Measurements from ENCODE around the gene PIGP. TPM values are rescaled to one million over a fixed set of nuclear protein-coding genes. Genes with fewer than 3 reads are reported as not detected.

PIGP gene
- total and polyA plus RNA-seq, 9 of the 15 experiments (the other 6 are each of a cell fraction or from before 2014, with no cell fraction given) = 18.3 to 122 (median 35.6) TPM

GRCh38 chr21:37085726-37086125, 12.9 kb upstream of the PIGP start (continued):
- TF ChIP-seq ZFP36 (IDR thresholded peaks at IDR 0.05; ENCODE audit: low read depth, low read length, partially characterized antibody) (no peak), MIER1 (IDR thresholded peaks at IDR 0.05; ENCODE audit: low read depth) (no peak), ZNF324 (CRISPR knock-in tag; IDR thresholded peaks at IDR 0.05) (no peak), ZNF592 (IDR thresholded peaks at IDR 0.05) (no peak), ID3 (CRISPR knock-in tag; IDR thresholded peaks at IDR 0.05) (no peak), ID3 (tag; IDR thresholded peaks at IDR 0.05) (no peak), SAP30 (IDR thresholded peaks at IDR 0.05; ENCODE audit: borderline replicate concordance, insufficient read depth, low read depth, low read length, poor library complexity, severe bottlenecking) (no peak), PRMT5 (CRISPR knock-in tag; IDR thresholded peaks at IDR 0.05) (no peak), ZC3H8 (IDR thresholded peaks at IDR 0.05) (no peak), FUS (optimal IDR thresholded peaks at IDR 0.05; ENCODE audit: low read depth, low read length) (no peak), PHB2 (IDR thresholded peaks at IDR 0.05; ENCODE audit: low read depth) (0 out of 2 replicates have a peak, but pooled peaks have one; percentile 9), KLF13 (tag; IDR thresholded peaks at IDR 0.05; ENCODE audit: borderline replicate concordance, low read depth) (no peak), ZNF639 (CRISPR knock-in tag; conservative IDR thresholded peaks at IDR 0.05 in 1 of 2, IDR thresholded peaks at IDR 0.05 in 1 of 2) (no peak), IRF1 (CRISPR knock-in tag; IDR thresholded peaks at IDR 0.05; ENCODE audit: borderline replicate concordance) (no peak), TCFL5 (CRISPR knock-in tag; conservative IDR thresholded peaks at IDR 0.05) (no peak), ZNF232 (CRISPR knock-in tag; IDR thresholded peaks at IDR 0.05) (no peak), EZH2 (IDR thresholded peaks at IDR 0.05; ENCODE audit: borderline replicate concordance, low read depth, low read length) (no peak), RBM15 (IDR thresholded peaks at IDR 0.05; ENCODE audit: insufficient read depth, low read length) (no peak), MYC (IDR thresholded peaks at IDR 0.05; ENCODE audit: low read depth, low read length) (no peak), MYC (CRISPR knock-in tag; IDR thresholded peaks at IDR 0.05; ENCODE audit: borderline replicate concordance, low read depth) (no peak), SETDB1 (IDR thresholded peaks at IDR 0.05; ENCODE audit: low read length) (no peak), ARHGAP35 (IDR thresholded peaks at IDR 0.05; ENCODE audit: partially characterized antibody) (no peak), BHLHE40 (IDR thresholded peaks at IDR 0.05; ENCODE audit: low read length) (no peak)

Data from K562 (cell line).